ENCODE results near the gene PARVB.
A peak's percentile ranks its signal among the peaks of the same experiment; 100 is the strongest.
"Not testable (repeated sequence)": the region's sequence is repeated elsewhere in the genome, so short reads cannot be mapped to it uniquely, and the experiment has no call there.

Gene PARVB

GRCh38 chr22:44003405-44004103 is 20.5 kb upstream of the PARVB start:
- Mint-ChIP-seq H3K4me1 (ENCODE audit: low read depth) (peaks cover 10% of the 10 kb centered on the region), H3K36me3 (ENCODE audit: low read depth) (peaks cover 11% of the 10 kb centered on the region), H3K27me3 (no peaks in the 10 kb centered on the region), H3K9me3 (no peaks in the 10 kb centered on the region), H3K4me3 (no peak overlapping the region), H3K27ac (no peak overlapping the region)
- intact Hi-C loops (cut with micrococcal nuclease), result no loop called here

GRCh38 chr22:44004104-44004460 is 20.0 kb upstream of the PARVB start:
- H3K4me1 Mint-ChIP-seq (ENCODE audit: low read depth), result peaks cover 10% of the 10 kb centered on the region
- no peak overlapping the region for H3K4me3 Mint-ChIP-seq
- H3K27ac Mint-ChIP-seq, result no peak overlapping the region
- no peaks in the 10 kb centered on the region for H3K9me3 Mint-ChIP-seq
- intact Hi-C loops (cut with micrococcal nuclease), result no loop called here
- peaks cover 6% of the 10 kb centered on the region for H3K36me3 Mint-ChIP-seq (ENCODE audit: low read depth)
- no peaks in the 10 kb centered on the region for H3K27me3 Mint-ChIP-seq

- intact Hi-C loops (cut with micrococcal nuclease), result no loop called here
- Mint-ChIP-seq H3K27ac (peak overlapping the region; percentile 87), H3K36me3 (ENCODE audit: low read depth) (no peaks in the 10 kb centered on the region), H3K9me3 (no peaks in the 10 kb centered on the region), H3K4me1 (ENCODE audit: low read depth) (peaks cover 10% of the 10 kb centered on the region), H3K4me3 (peak overlapping the region; percentile 67), H3K27me3 (no peaks in the 10 kb centered on the region)
Observed at GRCh38 chr22:44005524-44005923, 18.6 kb upstream of the PARVB start.

- intact Hi-C loops (cut with micrococcal nuclease), result loop anchor here (1.0 to 5.0 kb wide), 3 partner anchors 12 to 170 kb away; partner anchors contain the start of genes PARVB and PARVG
- Mint-ChIP-seq H3K27ac (peak overlapping the region; percentile 91), H3K27me3 (no peaks in the 10 kb centered on the region), H3K4me3 (no peak overlapping the region), H3K9me3 (no peaks in the 10 kb centered on the region), H3K4me1 (ENCODE audit: low read depth) (peaks cover 24% of the 10 kb centered on the region), H3K36me3 (ENCODE audit: low read depth) (no peaks in the 10 kb centered on the region)
Observed at GRCh38 chr22:44012162-44012561, 11.9 kb upstream of the PARVB start.

- peaks cover 24% of the 10 kb centered on the region for H3K4me1 Mint-ChIP-seq (ENCODE audit: low read depth)
- peak overlapping the region; percentile 91 for H3K27ac Mint-ChIP-seq
- no peaks in the 10 kb centered on the region for H3K27me3 Mint-ChIP-seq
- intact Hi-C loops (cut with micrococcal nuclease), result loop anchor here (1.0 to 5.0 kb wide), 3 partner anchors 12 to 170 kb away; partner anchors contain the start of genes PARVB and PARVG
- H3K36me3 Mint-ChIP-seq (ENCODE audit: low read depth), result no peaks in the 10 kb centered on the region
- no peak overlapping the region for H3K4me3 Mint-ChIP-seq
- no peaks in the 10 kb centered on the region for H3K9me3 Mint-ChIP-seq
Observed at GRCh38 chr22:44012591-44012990, 11.5 kb upstream of the PARVB start.

GRCh38 chr22:44014241-44014640 is 9.9 kb upstream of the PARVB start:
- Mint-ChIP-seq H3K4me1 (ENCODE audit: low read depth) (peaks cover 25% of the 10 kb centered on the region), H3K27me3 (no peaks in the 10 kb centered on the region), H3K27ac (no peak overlapping the region), H3K4me3 (no peak overlapping the region), H3K36me3 (ENCODE audit: low read depth) (peaks cover 6% of the 10 kb centered on the region), H3K9me3 (no peaks in the 10 kb centered on the region)
- intact Hi-C loops (cut with micrococcal nuclease), result loop anchor here (5.0 kb wide), 2 partner anchors 53 to 168 kb away; partner anchors contain the start of gene PARVG

GRCh38 chr22:44016586-44016985 is 7.5 kb upstream of the PARVB start:
- Mint-ChIP-seq H3K4me1 (ENCODE audit: low read depth) (peaks cover 45% of the 10 kb centered on the region), H3K36me3 (ENCODE audit: low read depth) (peaks cover 20% of the 10 kb centered on the region)
- H3K9me3 Mint-ChIP-seq; H3K4me3 Mint-ChIP-seq; H3K27me3 Mint-ChIP-seq; H3K27ac Mint-ChIP-seq; intact Hi-C loops (cut with micrococcal nuclease): not testable (repeated sequence)

- H3K27ac Mint-ChIP-seq, result no peak overlapping the region
- H3K4me1 Mint-ChIP-seq (ENCODE audit: low read depth), result peaks cover 43% of the 10 kb centered on the region
- H3K36me3 Mint-ChIP-seq (ENCODE audit: low read depth), result peaks cover 21% of the 10 kb centered on the region
- H3K9me3 Mint-ChIP-seq, result no peaks in the 10 kb centered on the region
- intact Hi-C loops (cut with micrococcal nuclease), result no loop called here
- H3K27me3 Mint-ChIP-seq, result no peaks in the 10 kb centered on the region
- H3K4me3 Mint-ChIP-seq, result no peak overlapping the region
Observed at GRCh38 chr22:44018594-44018993, 5.5 kb upstream of the PARVB start.

- Mint-ChIP-seq H3K27ac (no peak overlapping the region), H3K27me3 (no peaks in the 10 kb centered on the region), H3K4me3 (no peak overlapping the region), H3K4me1 (ENCODE audit: low read depth) (peaks cover 45% of the 10 kb centered on the region), H3K36me3 (ENCODE audit: low read depth) (peaks cover 25% of the 10 kb centered on the region), H3K9me3 (no peaks in the 10 kb centered on the region)
- intact Hi-C loops (cut with micrococcal nuclease), result no loop called here
Observed at GRCh38 chr22:44019416-44019815, 4.7 kb upstream of the PARVB start.

GRCh38 chr22:44019846-44020245 is 4.3 kb upstream of the PARVB start:
- intact Hi-C loops (cut with micrococcal nuclease), result no loop called here
- no peaks in the 10 kb centered on the region for H3K9me3 Mint-ChIP-seq

GRCh38 chr22:44020981-44021380 is 3.1 kb upstream of the PARVB start:
- H3K4me3 Mint-ChIP-seq, result no peak overlapping the region
- H3K36me3 Mint-ChIP-seq (ENCODE audit: low read depth), result peaks cover 32% of the 10 kb centered on the region
- peak overlapping the region; percentile 58 for H3K27ac Mint-ChIP-seq
- intact Hi-C loops (cut with micrococcal nuclease), result no loop called here
- H3K9me3 Mint-ChIP-seq, result no peaks in the 10 kb centered on the region
- H3K4me1 Mint-ChIP-seq (ENCODE audit: low read depth), result peaks cover 58% of the 10 kb centered on the region
- no peaks in the 10 kb centered on the region for H3K27me3 Mint-ChIP-seq

More at GRCh38 chr22:44019846-44020245, 4.3 kb upstream of the PARVB start:
- Mint-ChIP-seq H3K4me3 (no peak overlapping the region), H3K4me1 (ENCODE audit: low read depth) (peaks cover 47% of the 10 kb centered on the region), H3K27ac (no peak overlapping the region), H3K36me3 (ENCODE audit: low read depth) (peaks cover 25% of the 10 kb centered on the region), H3K27me3 (no peaks in the 10 kb centered on the region)

- intact Hi-C loops (cut with micrococcal nuclease), result loop anchor here (1.0 kb wide), 1 partner anchor 11 kb away; no protein-coding TSS in a partner anchor
- H3K27ac Mint-ChIP-seq, result peak overlapping the region; percentile 100
- H3K4me1 Mint-ChIP-seq (ENCODE audit: low read depth), result peaks cover 85% of the 10 kb centered on the region
- peaks cover 39% of the 10 kb centered on the region for H3K36me3 Mint-ChIP-seq (ENCODE audit: low read depth)
- H3K4me3 Mint-ChIP-seq, result peak overlapping the region; percentile 89
- no peaks in the 10 kb centered on the region for H3K9me3 Mint-ChIP-seq
- H3K27me3 Mint-ChIP-seq, result no peaks in the 10 kb centered on the region
Observed at GRCh38 chr22:44023404-44024287, 456 bp upstream of the PARVB start.

GRCh38 chr22:44025171-44026065 is 1.3 kb downstream of the PARVB start:
- H3K27ac Mint-ChIP-seq, result peak overlapping the region; percentile 100
- intact Hi-C loops (cut with micrococcal nuclease), result loop anchor here (1.0 to 5.0 kb wide), 2 partner anchors 43 to 157 kb away; partner anchors contain the start of gene PARVG

More at GRCh38 chr22:44025171-44026065, 1.3 kb downstream of the PARVB start:
- no peaks in the 10 kb centered on the region for H3K27me3 Mint-ChIP-seq
- H3K4me3 Mint-ChIP-seq, result peak overlapping the region; percentile 82
- H3K9me3 Mint-ChIP-seq, result no peaks in the 10 kb centered on the region
- H3K4me1 Mint-ChIP-seq (ENCODE audit: low read depth), result peaks cover 85% of the 10 kb centered on the region
- H3K36me3 Mint-ChIP-seq (ENCODE audit: low read depth), result peaks cover 33% of the 10 kb centered on the region

All from dendritic cell treated with granulocyte-macrophage colony-stimulating factor and Interleukin-4, amounts not matched to agents 40 ng/mL and 50 ng/mL, for 4 days (primary cell).